OCI-LY1 (cell line): ENCODE results near the gene IQSEC1.

ENCODE experiments used
- H2AFZ ChIP-seq: fragments of 200-600 bp; sonication (generic), shearing (Covaris generic); 2 replicates; pipeline ENCODE4 v1.6.0; 2014; ENCODE audit warnings: antibody characterized with exemption, mild to moderate bottlenecking, low read length
- H3F3A ChIP-seq: fragments of 200-600 bp; sonication (generic), shearing (Covaris generic); 2 replicates; pipeline ENCODE4 v1.6.0; 2014; ENCODE audit warnings: mild to moderate bottlenecking, antibody characterized with exemption, low read length, moderate library complexity; ENCODE audit not compliant: insufficient read depth
- H3K27ac ChIP-seq: fragments of 200-600 bp; sonication (generic); 2 replicates; pipeline ENCODE4 v1.5.1; 2014; ENCODE audit warnings: low read length, mixed run types, mild to moderate bottlenecking, low read depth; ENCODE audit not compliant: poor library complexity, severe bottlenecking
- H3K27me3 ChIP-seq: fragments of 200-600 bp; sonication (generic); 2 replicates; pipeline ENCODE4 v1.6.0; 2014; ENCODE audit warnings: antibody characterized with exemption, mild to moderate bottlenecking, low read length, moderate library complexity; ENCODE audit not compliant: insufficient read depth
- H3K36me3 ChIP-seq: fragments of 200-600 bp; sonication (generic); 2 replicates; pipeline ENCODE4 v1.6.1; 2014; ENCODE audit warnings: mild to moderate bottlenecking, antibody characterized with exemption, low read length, moderate library complexity, mixed read lengths; ENCODE audit not compliant: insufficient read depth
- H3K4me1 ChIP-seq: fragments of 200-600 bp; sonication (generic); 2 replicates; pipeline ENCODE4 v1.5.1; 2014; ENCODE audit warnings: mild to moderate bottlenecking, low read length, moderate library complexity; ENCODE audit not compliant: insufficient read depth, severe bottlenecking
- H3K4me2 ChIP-seq: fragments of 200-600 bp; sonication (generic), shearing (Covaris generic); 2 replicates; pipeline ENCODE4 v1.6.1; 2014; ENCODE audit warnings: low read length
- H3K4me3 ChIP-seq: fragments of 200-600 bp; sonication (generic); 2 replicates; pipeline ENCODE4 v1.5.1; 2014; ENCODE audit warnings: low read length, low read depth, mild to moderate bottlenecking, mixed read lengths; ENCODE audit not compliant: poor library complexity, severe bottlenecking
- H3K79me2 ChIP-seq: fragments of 200-600 bp; shearing (Covaris generic); 2 replicates; pipeline ENCODE4 v1.6.1; 2016; ENCODE audit warnings: mixed run types, low read length, mixed read lengths; ENCODE audit not compliant: insufficient read depth
- H3K9ac ChIP-seq: fragments of 200-600 bp; sonication (generic), shearing (Covaris generic); 2 replicates; pipeline ENCODE4 v1.6.1; 2014; ENCODE audit warnings: mild to moderate bottlenecking, low read length, mixed read lengths
- H3K9me2 ChIP-seq: fragments of 200-600 bp; sonication (generic), shearing (Covaris generic); 2 replicates; pipeline ENCODE4 v1.6.1; 2014; ENCODE audit warnings: low read depth, mild to moderate bottlenecking, low read length, mixed read lengths
- H3K9me3 ChIP-seq: fragments of 200-600 bp; shearing (Covaris generic); 2 replicates; pipeline ENCODE4 v1.6.1; 2014; ENCODE audit warnings: low read length, mixed read lengths
- H4K20me1 ChIP-seq: fragments of 200-600 bp; sonication (generic), shearing (Covaris generic); 2 replicates; pipeline ENCODE4 v1.6.0; 2016; ENCODE audit warnings: mild to moderate bottlenecking, low read length; ENCODE audit not compliant: insufficient read depth
- CTCF ChIP-seq: fragments of 200-600 bp; sonication (generic), shearing (Covaris generic); IDR thresholded peaks from 2 replicates; pipeline ENCODE4 v1.5.1; 2017; ENCODE audit warnings: mild to moderate bottlenecking, antibody characterized with exemption, low read length, moderate library complexity, mixed read lengths
- EZH2 ChIP-seq: fragments of 200-600 bp; sonication (generic), shearing (Covaris generic); IDR thresholded peaks from 2 replicates; pipeline ENCODE4 v1.8.0; 2017; ENCODE audit warnings: borderline replicate concordance, mixed run types, mild to moderate bottlenecking, antibody characterized with exemption, low read length, moderate library complexity, mixed read lengths

The IQSEC1 gene

GRCh38 chr3:13104511-13104910, 31.3 kb upstream of the IQSEC1 start:
- H3K27me3 ChIP-seq, result peaks cover 14% of the 10 kb centered on the region; the same call in 1 of the 2 replicates
- no peak overlapping the region for H3K9ac ChIP-seq
- no peak overlapping the region for H3K4me3 ChIP-seq
- no peak overlapping the region for H2AFZ ChIP-seq
- no peaks in the 10 kb centered on the region for H3K36me3 ChIP-seq
- no peak for TF ChIP-seq EZH2
- no peak for TF ChIP-seq CTCF
- no peak overlapping the region for H3K27ac ChIP-seq
- H3K4me2 ChIP-seq, result no peak overlapping the region
- H3K4me1 ChIP-seq, result no peaks in the 10 kb centered on the region
- no peaks in the 10 kb centered on the region for H3K9me2 ChIP-seq
- H3F3A ChIP-seq, result no peaks in the 10 kb centered on the region
- H4K20me1 ChIP-seq, result no peaks in the 10 kb centered on the region
- H3K9me3 ChIP-seq, result no peaks in the 10 kb centered on the region
- H3K79me2 ChIP-seq, result no peaks in the 10 kb centered on the region

GRCh38 chr3:13103416-13104058, 30.3 kb upstream of the IQSEC1 start:
- TF ChIP-seq CTCF (no peak), EZH2 (no peak)
- Histone ChIP-seq H3K9me3 (no peaks in the 10 kb centered on the region), H3K4me1 (no peaks in the 10 kb centered on the region), H3K79me2 (no peaks in the 10 kb centered on the region), H3K4me3 (no peak overlapping the region), H3K9me2 (no peaks in the 10 kb centered on the region), H3K27me3 (peaks cover 14% of the 10 kb centered on the region; the same call in 1 of the 2 replicates), H4K20me1 (no peaks in the 10 kb centered on the region), H3K4me2 (no peak overlapping the region), H3K9ac (no peak overlapping the region), H3K36me3 (no peaks in the 10 kb centered on the region), H3F3A (no peaks in the 10 kb centered on the region), H2AFZ (no peak overlapping the region), H3K27ac (no peak overlapping the region)

GRCh38 chr3:13102386-13103345, 29.4 kb upstream of the IQSEC1 start:
- Histone ChIP-seq H3K79me2 (no peaks in the 10 kb centered on the region), H3K4me3 (no peak overlapping the region), H3K9ac (no peak overlapping the region), H3K9me3 (no peaks in the 10 kb centered on the region), H3K4me2 (no peak overlapping the region), H2AFZ (no peak overlapping the region), H4K20me1 (no peaks in the 10 kb centered on the region), H3F3A (no peaks in the 10 kb centered on the region), H3K27ac (no peak overlapping the region), H3K9me2 (no peaks in the 10 kb centered on the region), H3K36me3 (no peaks in the 10 kb centered on the region), H3K4me1 (no peaks in the 10 kb centered on the region), H3K27me3 (peaks cover 19% of the 10 kb centered on the region; the same call in 1 of the 2 replicates)
- TF ChIP-seq CTCF (no peak), EZH2 (no peak)
